Neural cell (in vitro differentiated cells): ENCODE results near the gene ZBTB8A. TPM values are rescaled to one million over a fixed set of nuclear protein-coding genes. Genes with fewer than 3 reads are reported as not detected.

Experiments used
- H2AFZ ChIP-seq: fragments of 200-600, 300-800 bp; sonication (generic), shearing (Covaris generic); 2 replicates; pipeline ENCODE4 v1.6.0; 2014; ENCODE audit warnings: low read depth, mild to moderate bottlenecking, antibody characterized with exemption, low read length, moderate library complexity
- H3F3A ChIP-seq: fragments of 200-600 bp; shearing (Covaris generic); 2 replicates; pipeline ENCODE4 v1.6.1; 2016; ENCODE audit warnings: mild to moderate bottlenecking, moderate library complexity, mixed read lengths, antibody characterized with exemption, low read length; ENCODE audit not compliant: insufficient read depth, poor library complexity, severe bottlenecking
- H3K27ac ChIP-seq: fragments of 200-600, 300-800 bp; sonication (generic), shearing (Covaris generic); 2 replicates; pipeline ENCODE4 v1.5.1; 2014; ENCODE audit warnings: mild to moderate bottlenecking, low read length, moderate library complexity
- H3K27me3 ChIP-seq: fragments of 300-800, 200-600 bp; sonication (generic), shearing (Covaris generic); 2 replicates; pipeline ENCODE4 v1.6.0; 2014; ENCODE audit warnings: mild to moderate bottlenecking, low read depth, low read length, moderate library complexity; ENCODE audit not compliant: insufficient read depth
- H3K36me3 ChIP-seq: fragments of 300-800, 200-600 bp; sonication (generic), shearing (Covaris generic); 2 replicates; pipeline ENCODE4 v1.5.1; 2014; ENCODE audit warnings: mild to moderate bottlenecking, antibody characterized with exemption, low read length, moderate library complexity; ENCODE audit not compliant: insufficient read depth
- H3K4me2 ChIP-seq: fragments of 300-800, 200-600 bp; sonication (generic), shearing (Covaris generic); 2 replicates; pipeline ENCODE4 v1.6.0; 2014; ENCODE audit warnings: mild to moderate bottlenecking, low read length
- H3K4me3 ChIP-seq: fragments of 300-800, 200-600 bp; sonication (generic), shearing (Covaris generic); 2 replicates; pipeline ENCODE4 v1.5.1; 2014; ENCODE audit warnings: mild to moderate bottlenecking, low read length, moderate library complexity
- H3K79me2 ChIP-seq: fragments of 200-600 bp; shearing (Covaris generic); replicated peaks from 2 replicates; pipeline ENCODE4 v1.6.0; 2014; ENCODE audit warnings: mild to moderate bottlenecking, low read length, moderate library complexity; ENCODE audit not compliant: insufficient read depth
- H3K9ac ChIP-seq: fragments of 300-800, 200-600 bp; sonication (generic), shearing (Covaris generic); 2 replicates; pipeline ENCODE4 v1.6.1; 2016; ENCODE audit warnings: mild to moderate bottlenecking, low read length, mixed read lengths
- H3K9me2 ChIP-seq: fragments of 200-600 bp; shearing (Covaris generic); 2 replicates; pipeline ENCODE4 v1.6.1; 2016; ENCODE audit warnings: mild to moderate bottlenecking, low read length, mixed read lengths; ENCODE audit not compliant: insufficient read depth
- H3K9me3 ChIP-seq: fragments of 200-600, 300-800 bp; sonication (generic), shearing (Covaris generic); 2 replicates; pipeline ENCODE4 v1.6.1; 2016; ENCODE audit warnings: mild to moderate bottlenecking, mixed run types, low read length, moderate library complexity, mixed read lengths
- H4K20me1 ChIP-seq: fragments of 200-600 bp; shearing (Covaris generic); 2 replicates; pipeline ENCODE4 v1.6.1; 2016; ENCODE audit warnings: mild to moderate bottlenecking, mixed run types; ENCODE audit not compliant: insufficient read depth
- EP300 ChIP-seq: fragments of 450-650 bp; conservative IDR thresholded peaks from 2 replicates; pipeline ENCODE4 v1.6.1; 2014; ENCODE audit warnings: antibody characterized with exemption, mild to moderate bottlenecking, moderate library complexity; ENCODE audit not compliant: poor library complexity, severe bottlenecking
- EZH2 ChIP-seq: fragments of 200-600, 300-800 bp; shearing (Covaris generic), sonication (generic); IDR thresholded peaks from 2 replicates; pipeline ENCODE4 v1.6.1; 2014; ENCODE audit warnings: antibody characterized with exemption, low read length, borderline replicate concordance, mild to moderate bottlenecking; ENCODE audit not compliant: insufficient read depth, poor library complexity, severe bottlenecking
- MXI1 ChIP-seq: fragments of 450-650 bp; conservative IDR thresholded peaks from 2 replicates; pipeline ENCODE4 v1.6.1; 2014; ENCODE audit warnings: antibody characterized with exemption, mild to moderate bottlenecking; ENCODE audit not compliant: poor library complexity, severe bottlenecking
- POLR2AphosphoS5 ChIP-seq: IDR thresholded peaks from 2 replicates; pipeline ENCODE4 v1.6.1; 2012
- RAD21 ChIP-seq: fragments of 450-650 bp; conservative IDR thresholded peaks from 2 replicates; pipeline ENCODE4 v1.6.1; 2014; ENCODE audit warnings: antibody characterized with exemption, mild to moderate bottlenecking, moderate library complexity
- SMC3 ChIP-seq: fragments of 450-650 bp; conservative IDR thresholded peaks from 2 replicates; pipeline ENCODE4 v1.6.1; 2014; ENCODE audit warnings: antibody characterized with exemption, mild to moderate bottlenecking, moderate library complexity; ENCODE audit not compliant: poor library complexity
- TAF1 ChIP-seq: IDR thresholded peaks from 2 replicates; pipeline ENCODE4 v1.6.1; 2012; ENCODE audit warnings: low read depth
- polyA plus RNA-seq: library from polyadenylated mRNA; depleted of rRNA; stranded (reverse); fragments of >200 nt; gene quantifications from 2 replicates; pipeline ENCODE4 v1.2.3, GENCODE V29; 2014
- TF ChIP-seq, protein P1 (sequence below): IDR thresholded peaks from 2 replicates; pipeline ENCODE4 v1.6.1; 2012; ENCODE audit warnings: borderline replicate concordance
- TF ChIP-seq, protein P2 (sequence below): fragments of 450-650 bp; IDR thresholded peaks from 2 replicates; pipeline ENCODE4 v1.5.1; 2014; ENCODE audit warnings: antibody characterized with exemption, mild to moderate bottlenecking, moderate library complexity; ENCODE audit not compliant: poor library complexity, severe bottlenecking

The ZBTB8A gene
- polyA plus RNA-seq, 1 donor from 2014 or later: 10.1 TPM

DNA sequence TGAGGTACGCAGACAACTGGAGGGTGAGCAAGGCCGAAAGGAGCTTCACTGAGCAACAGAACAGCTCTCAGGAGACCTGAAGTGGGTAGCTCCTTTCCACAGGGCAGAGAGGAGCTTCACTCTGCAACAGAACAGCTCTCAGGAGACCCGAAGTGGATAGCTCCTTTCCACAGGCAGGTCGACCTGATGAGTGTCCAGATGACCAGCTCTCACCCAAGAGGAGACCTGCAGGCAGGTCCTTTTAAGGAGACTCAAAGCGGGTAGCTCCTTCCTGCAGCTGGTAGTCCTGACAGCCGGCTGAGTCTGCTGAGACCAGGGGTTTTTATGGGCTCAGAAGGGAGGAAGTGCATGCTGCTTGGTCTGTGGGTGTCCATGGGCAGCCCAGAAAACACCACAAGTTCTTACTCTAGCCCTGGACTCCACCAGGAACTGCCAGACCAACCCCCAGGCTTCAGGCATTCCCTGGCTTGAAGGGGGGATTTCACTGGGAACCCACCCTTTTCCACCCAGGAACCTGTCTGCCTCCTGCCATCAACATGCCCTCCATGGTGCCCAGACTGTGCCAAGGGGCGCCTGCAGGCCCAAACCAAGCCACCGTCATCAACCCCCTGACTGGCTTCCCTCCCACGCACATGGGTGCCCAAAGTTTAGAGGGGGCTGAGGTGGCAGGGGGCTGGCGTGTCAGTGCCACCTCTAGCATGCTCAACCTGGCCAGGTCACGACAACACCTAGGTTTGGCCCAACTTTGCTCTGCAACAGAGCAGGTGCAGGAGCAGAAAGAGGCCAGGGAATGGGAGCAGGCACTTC, 67.5 kb downstream of the ZBTB8A start:
- Histone ChIP-seq H3K36me3 (no peaks in the 10 kb centered on the region), H3K9me2 (no peaks in the 10 kb centered on the region), H3K27me3 (no peaks in the 10 kb centered on the region), H3K4me3 (no peak overlapping the region), H4K20me1 (no peaks in the 10 kb centered on the region), H2AFZ (no peak overlapping the region), H3K27ac (no peak overlapping the region), H3F3A (no peaks in the 10 kb centered on the region), H3K9ac (no peak overlapping the region), H3K9me3 (no peaks in the 10 kb centered on the region), H3K79me2 (no peaks in the 10 kb centered on the region), H3K4me2 (no peak overlapping the region)
- no peak for TF ChIP-seq RAD21
- no peak for TF ChIP-seq POLR2AphosphoS5
- no peak for TF ChIP-seq EP300
- no peak for TF ChIP-seq SMC3
- TF ChIP-seq MXI1: no peak
- TF ChIP-seq, protein P1, sequence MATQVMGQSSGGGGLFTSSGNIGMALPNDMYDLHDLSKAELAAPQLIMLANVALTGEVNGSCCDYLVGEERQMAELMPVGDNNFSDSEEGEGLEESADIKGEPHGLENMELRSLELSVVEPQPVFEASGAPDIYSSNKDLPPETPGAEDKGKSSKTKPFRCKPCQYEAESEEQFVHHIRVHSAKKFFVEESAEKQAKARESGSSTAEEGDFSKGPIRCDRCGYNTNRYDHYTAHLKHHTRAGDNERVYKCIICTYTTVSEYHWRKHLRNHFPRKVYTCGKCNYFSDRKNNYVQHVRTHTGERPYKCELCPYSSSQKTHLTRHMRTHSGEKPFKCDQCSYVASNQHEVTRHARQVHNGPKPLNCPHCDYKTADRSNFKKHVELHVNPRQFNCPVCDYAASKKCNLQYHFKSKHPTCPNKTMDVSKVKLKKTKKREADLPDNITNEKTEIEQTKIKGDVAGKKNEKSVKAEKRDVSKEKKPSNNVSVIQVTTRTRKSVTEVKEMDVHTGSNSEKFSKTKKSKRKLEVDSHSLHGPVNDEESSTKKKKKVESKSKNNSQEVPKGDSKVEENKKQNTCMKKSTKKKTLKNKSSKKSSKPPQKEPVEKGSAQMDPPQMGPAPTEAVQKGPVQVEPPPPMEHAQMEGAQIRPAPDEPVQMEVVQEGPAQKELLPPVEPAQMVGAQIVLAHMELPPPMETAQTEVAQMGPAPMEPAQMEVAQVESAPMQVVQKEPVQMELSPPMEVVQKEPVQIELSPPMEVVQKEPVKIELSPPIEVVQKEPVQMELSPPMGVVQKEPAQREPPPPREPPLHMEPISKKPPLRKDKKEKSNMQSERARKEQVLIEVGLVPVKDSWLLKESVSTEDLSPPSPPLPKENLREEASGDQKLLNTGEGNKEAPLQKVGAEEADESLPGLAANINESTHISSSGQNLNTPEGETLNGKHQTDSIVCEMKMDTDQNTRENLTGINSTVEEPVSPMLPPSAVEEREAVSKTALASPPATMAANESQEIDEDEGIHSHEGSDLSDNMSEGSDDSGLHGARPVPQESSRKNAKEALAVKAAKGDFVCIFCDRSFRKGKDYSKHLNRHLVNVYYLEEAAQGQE: no peak
- TF ChIP-seq, protein P2, sequence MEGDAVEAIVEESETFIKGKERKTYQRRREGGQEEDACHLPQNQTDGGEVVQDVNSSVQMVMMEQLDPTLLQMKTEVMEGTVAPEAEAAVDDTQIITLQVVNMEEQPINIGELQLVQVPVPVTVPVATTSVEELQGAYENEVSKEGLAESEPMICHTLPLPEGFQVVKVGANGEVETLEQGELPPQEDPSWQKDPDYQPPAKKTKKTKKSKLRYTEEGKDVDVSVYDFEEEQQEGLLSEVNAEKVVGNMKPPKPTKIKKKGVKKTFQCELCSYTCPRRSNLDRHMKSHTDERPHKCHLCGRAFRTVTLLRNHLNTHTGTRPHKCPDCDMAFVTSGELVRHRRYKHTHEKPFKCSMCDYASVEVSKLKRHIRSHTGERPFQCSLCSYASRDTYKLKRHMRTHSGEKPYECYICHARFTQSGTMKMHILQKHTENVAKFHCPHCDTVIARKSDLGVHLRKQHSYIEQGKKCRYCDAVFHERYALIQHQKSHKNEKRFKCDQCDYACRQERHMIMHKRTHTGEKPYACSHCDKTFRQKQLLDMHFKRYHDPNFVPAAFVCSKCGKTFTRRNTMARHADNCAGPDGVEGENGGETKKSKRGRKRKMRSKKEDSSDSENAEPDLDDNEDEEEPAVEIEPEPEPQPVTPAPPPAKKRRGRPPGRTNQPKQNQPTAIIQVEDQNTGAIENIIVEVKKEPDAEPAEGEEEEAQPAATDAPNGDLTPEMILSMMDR: no peak
- no peak for TF ChIP-seq TAF1
- no peak for TF ChIP-seq EZH2

DNA sequence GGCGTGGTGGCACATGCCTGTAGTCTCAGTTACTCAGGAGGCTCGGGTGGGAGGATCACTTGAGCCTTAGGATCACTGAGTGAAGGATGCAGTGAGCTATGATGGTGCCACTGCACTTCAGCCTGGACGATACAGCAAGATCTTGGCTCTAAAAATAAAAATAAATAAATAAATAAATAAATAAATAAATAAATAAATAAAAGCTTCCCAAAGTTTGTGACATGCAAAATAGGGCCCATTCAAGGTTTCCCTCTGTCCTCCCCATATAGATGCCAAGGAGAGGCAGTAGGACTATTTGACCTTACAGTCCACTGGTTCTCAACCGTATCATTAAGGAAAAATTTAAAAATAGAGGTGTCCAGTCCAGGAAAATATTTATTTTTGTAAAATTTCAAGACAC, 70.0 kb downstream of the ZBTB8A start:
- H3F3A ChIP-seq: no peaks in the 10 kb centered on the region
- TF ChIP-seq EP300: no peak
- no peak for TF ChIP-seq EZH2
- TF ChIP-seq, protein P2: no peak
- TF ChIP-seq POLR2AphosphoS5: no peak
- TF ChIP-seq RAD21: no peak
- TF ChIP-seq TAF1: no peak
- TF ChIP-seq MXI1: no peak
- TF ChIP-seq SMC3: no peak
- TF ChIP-seq, protein P1: no peak
- H4K20me1 ChIP-seq: no peaks in the 10 kb centered on the region
- no peaks in the 10 kb centered on the region for H3K36me3 ChIP-seq
- H3K9me3 ChIP-seq: no peaks in the 10 kb centered on the region
- H3K4me3 ChIP-seq: no peak overlapping the region
- H3K9me2 ChIP-seq: no peaks in the 10 kb centered on the region
- H3K27ac ChIP-seq: no peak overlapping the region
- H3K4me2 ChIP-seq: no peak overlapping the region
- H3K27me3 ChIP-seq: no peaks in the 10 kb centered on the region
- H2AFZ ChIP-seq: no peak overlapping the region
- H3K9ac ChIP-seq: no peak overlapping the region
- no peaks in the 10 kb centered on the region for H3K79me2 ChIP-seq
